H9 (cell line): ENCODE data around the gene THOC3. TPM values are rescaled to one million over a fixed set of nuclear protein-coding genes. Genes with fewer than 3 reads are reported as not detected.
"Not testable (repeated sequence)": the region's sequence is repeated elsewhere in the genome, so short reads cannot be mapped to it uniquely, and the experiment has no call there.

ENCODE experiments used
- DNase-seq: peaks from one replicate; pipeline ENCODE4 v3.0.0-alpha.2; 2017
- H2AFZ ChIP-seq: one replicate; pipeline ENCODE4 v1.6.1; 2013; ENCODE audit warnings: mild to moderate bottlenecking, low read length, control low read depth, moderate library complexity
- H2AK5ac ChIP-seq: 2 replicates; pipeline ENCODE4 v1.6.1; 2013; ENCODE audit warnings: low read length, control low read depth, mixed read lengths; ENCODE audit not compliant: insufficient read length
- H2BK120ac ChIP-seq: one replicate; pipeline ENCODE4 v1.6.1; 2013; ENCODE audit warnings: low read depth, mild to moderate bottlenecking, low read length, control low read depth, inconsistent platforms; ENCODE audit not compliant: poor library complexity, severe bottlenecking
- H2BK12ac ChIP-seq: 2 replicates; pipeline ENCODE4 v1.6.1; 2013; ENCODE audit warnings: low read length, control low read depth, mixed read lengths, low read depth; ENCODE audit not compliant: insufficient read length
- H2BK15ac ChIP-seq: 2 replicates; pipeline ENCODE4 v1.6.1; 2013; ENCODE audit warnings: low read depth, low read length, control low read depth
- H2BK20ac ChIP-seq: one replicate; pipeline ENCODE4 v1.6.1; 2013; ENCODE audit warnings: low read depth, mild to moderate bottlenecking, low read length, control low read depth, inconsistent platforms; ENCODE audit not compliant: poor library complexity, severe bottlenecking
- H2BK5ac ChIP-seq: 2 replicates; pipeline ENCODE4 v1.6.1; 2013; ENCODE audit warnings: low read length, control low read depth, mixed read lengths; ENCODE audit not compliant: insufficient read length
- H3K14ac ChIP-seq: 2 replicates; pipeline ENCODE4 v1.6.1; 2013; ENCODE audit warnings: low read length, control low read depth; ENCODE audit not compliant: insufficient read depth
- H3K18ac ChIP-seq: 2 replicates; pipeline ENCODE4 v1.6.1; 2013; ENCODE audit warnings: low read depth, mild to moderate bottlenecking, mixed read lengths, low read length, control low read depth; ENCODE audit not compliant: insufficient read length
- H3K23ac ChIP-seq: 2 replicates; pipeline ENCODE4 v1.6.1; 2013; ENCODE audit warnings: low read length, control low read depth, mixed read lengths, low read depth; ENCODE audit not compliant: insufficient read length
- H3K23me2 ChIP-seq: 2 replicates; pipeline ENCODE4 v1.6.1; 2013; ENCODE audit warnings: low read depth, mild to moderate bottlenecking, mixed read lengths, low read length, control low read depth; ENCODE audit not compliant: insufficient read length, poor library complexity, severe bottlenecking
- H3K27ac ChIP-seq: 2 replicates; pipeline ENCODE4 v1.5.1; 2013; ENCODE audit warnings: low read length, control low read depth, mixed read lengths, low read depth; ENCODE audit not compliant: insufficient read length
- H3K27me3 ChIP-seq: 2 replicates; pipeline ENCODE4 v1.6.1; 2013; ENCODE audit warnings: low read length, control low read depth, inconsistent platforms; ENCODE audit not compliant: insufficient read depth
- H3K4ac ChIP-seq: 2 replicates; pipeline ENCODE4 v1.6.1; 2013; ENCODE audit warnings: low read depth, mild to moderate bottlenecking, control low read depth, inconsistent platforms, low read length, moderate library complexity
- H3K4me1 ChIP-seq: 2 replicates; pipeline ENCODE4 v1.6.1; 2013; ENCODE audit warnings: low read length, control low read depth, inconsistent platforms; ENCODE audit not compliant: insufficient read depth
- H3K4me2 ChIP-seq: 2 replicates; pipeline ENCODE4 v1.6.1; 2013; ENCODE audit warnings: low read length, control low read depth, mixed read lengths; ENCODE audit not compliant: insufficient read length, insufficient read depth
- H3K56ac ChIP-seq: 2 replicates; pipeline ENCODE4 v1.6.1; 2013; ENCODE audit warnings: low read depth, mild to moderate bottlenecking, mixed read lengths, low read length, control low read depth; ENCODE audit not compliant: insufficient read length
- H3K79me1 ChIP-seq: 2 replicates; pipeline ENCODE4 v1.6.1; 2013; ENCODE audit warnings: low read depth, mild to moderate bottlenecking, moderate library complexity, low read length, control low read depth, inconsistent platforms; ENCODE audit not compliant: insufficient read depth, poor library complexity, severe bottlenecking
- H3K79me2 ChIP-seq: 2 replicates; pipeline ENCODE4 v1.6.1; 2013; ENCODE audit warnings: low read length, control low read depth, inconsistent platforms; ENCODE audit not compliant: insufficient read depth
- H3K9ac ChIP-seq: 2 replicates; pipeline ENCODE4 v1.6.1; 2013; ENCODE audit warnings: low read length, control low read depth, mixed read lengths; ENCODE audit not compliant: insufficient read length; ENCODE audit errors: extremely low read depth
- H3K9me3 ChIP-seq: one replicate; pipeline ENCODE4 v1.6.1; 2013; ENCODE audit warnings: low read depth, low read length, inconsistent platforms; ENCODE audit not compliant: control insufficient read depth
- H3T11ph ChIP-seq: one replicate; pipeline ENCODE4 v1.6.1; 2013; ENCODE audit warnings: mild to moderate bottlenecking, low read length, control low read depth, inconsistent platforms
- H4K20me1 ChIP-seq: one replicate; pipeline ENCODE4 v1.6.1; 2013; ENCODE audit not compliant: control insufficient read depth, insufficient read length, insufficient read depth
- H4K5ac ChIP-seq: 2 replicates; pipeline ENCODE4 v1.6.1; 2013; ENCODE audit warnings: low read depth, mild to moderate bottlenecking, mixed read lengths, low read length, control low read depth; ENCODE audit not compliant: insufficient read length
- H4K8ac ChIP-seq: replicated peaks from 2 replicates; pipeline ENCODE4 v1.6.1; 2013; ENCODE audit warnings: low read length, control low read depth, mixed read lengths, low read depth; ENCODE audit not compliant: insufficient read length
- H4K91ac ChIP-seq: 2 replicates; pipeline ENCODE4 v1.6.1; 2013; ENCODE audit warnings: low read depth, mild to moderate bottlenecking, moderate library complexity, mixed read lengths, low read length, control low read depth; ENCODE audit not compliant: insufficient read length
- H3K27ac Mint-ChIP-seq, 3 experiments: 2 replicates in 2 of 3; 3 replicates in 1 of 3; pipeline ENCODE4 v1.8.0; 2020 to 2021; ENCODE audit warnings: mixed read lengths in 3 of 3, mild to moderate bottlenecking in 1 of 3, moderate library complexity in 1 of 3
- H3K27me3 Mint-ChIP-seq: 2 replicates; pipeline ENCODE4 v1.8.0; 2021; ENCODE audit warnings: low read depth, mild to moderate bottlenecking, moderate library complexity, mixed read lengths
- H3K36me3 Mint-ChIP-seq, 3 experiments: 2 replicates in 2 of 3; 3 replicates in 1 of 3; pipeline ENCODE4 v1.8.0; 2020 to 2021; ENCODE audit warnings: low read depth in 3 of 3, mixed read lengths in 3 of 3; ENCODE audit not compliant: insufficient read depth in 1 of 3
- H3K4me1 Mint-ChIP-seq, 2 experiments: 2 replicates each; pipeline ENCODE4 v1.8.0; 2020; ENCODE audit warnings: mixed read lengths in 2 of 2
- H3K4me3 Mint-ChIP-seq, 2 experiments: 2 replicates in 1 of 2; 3 replicates in 1 of 2; pipeline ENCODE4 v1.8.0; 2020 to 2021; ENCODE audit warnings: mild to moderate bottlenecking in 2 of 2, mixed read lengths in 2 of 2, moderate library complexity in 1 of 2
- H3K9me3 Mint-ChIP-seq, 2 experiments: 2 replicates in 1 of 2; 3 replicates in 1 of 2; pipeline ENCODE4 v1.8.0; 2020; ENCODE audit warnings: mild to moderate bottlenecking in 2 of 2, mixed read lengths in 2 of 2, moderate library complexity in 1 of 2
- WGBS: extraction: QIAGEN DNeasy Blood & Tissue Kit; methylation state at CpG from one replicate; pipeline ENCODE4 v1.1.7; 2013; ENCODE audit warnings: missing lambda C conversion rate, low lambda C conversion rate, mixed read lengths; ENCODE audit not compliant: insufficient read length; ENCODE audit errors: extremely low coverage; 5-methylcytosine and 5-hydroxymethylcytosine counted together
- total RNA-seq: library from RNA; stranded (reverse); gene quantifications from 2 replicates; pipeline ENCODE4 v1.2.1, GENCODE V29; 2021

Gene THOC3
- total RNA-seq, 1 experiment from 2014 or later = 123 TPM

DNA sequence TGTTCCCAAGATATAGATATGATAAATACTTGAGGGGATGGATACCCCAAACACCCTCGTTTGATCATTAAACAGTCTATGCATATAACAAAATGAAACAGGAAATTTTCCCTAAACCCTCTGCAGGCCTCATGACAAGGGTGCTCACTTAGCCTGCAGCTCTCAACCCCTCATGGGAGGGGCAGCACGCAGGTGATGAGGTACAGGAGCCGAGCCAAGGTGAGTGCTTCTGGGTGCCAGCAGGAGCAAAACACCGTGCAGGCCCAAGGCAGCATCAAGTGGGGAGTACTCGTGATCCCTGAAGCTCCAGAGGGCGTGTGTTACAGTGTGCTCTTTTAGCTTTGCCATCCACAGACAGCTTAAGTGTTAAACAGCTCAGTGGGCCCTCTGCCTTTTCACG lies 24.9 kb downstream of the THOC3 start:
- H2AFZ ChIP-seq, H3K9me3 Mint-ChIP-seq, DNase-seq, H2BK20ac ChIP-seq, H3K4ac ChIP-seq, H2BK15ac ChIP-seq, H3K14ac ChIP-seq, H3K79me1 ChIP-seq, H4K20me1 ChIP-seq, H3K79me2 ChIP-seq, H3K56ac ChIP-seq, H3K27ac ChIP-seq, H2BK5ac ChIP-seq, H4K5ac ChIP-seq, H2BK12ac ChIP-seq, H3K4me1 Mint-ChIP-seq, H3K27me3 ChIP-seq, H3K4me3 Mint-ChIP-seq, H3K27ac Mint-ChIP-seq, H2BK120ac ChIP-seq, H4K8ac ChIP-seq, H3K23me2 ChIP-seq, H3K23ac ChIP-seq, H3K36me3 Mint-ChIP-seq, H3T11ph ChIP-seq, H3K9ac ChIP-seq, H4K91ac ChIP-seq, H3K9me3 ChIP-seq, H3K27me3 Mint-ChIP-seq, H2AK5ac ChIP-seq, H3K4me1 ChIP-seq, H3K18ac ChIP-seq, H3K4me2 ChIP-seq: not testable (repeated sequence)
- WGBS = no CpG with 5 or more reads among the region's 7 CpGs

DNA sequence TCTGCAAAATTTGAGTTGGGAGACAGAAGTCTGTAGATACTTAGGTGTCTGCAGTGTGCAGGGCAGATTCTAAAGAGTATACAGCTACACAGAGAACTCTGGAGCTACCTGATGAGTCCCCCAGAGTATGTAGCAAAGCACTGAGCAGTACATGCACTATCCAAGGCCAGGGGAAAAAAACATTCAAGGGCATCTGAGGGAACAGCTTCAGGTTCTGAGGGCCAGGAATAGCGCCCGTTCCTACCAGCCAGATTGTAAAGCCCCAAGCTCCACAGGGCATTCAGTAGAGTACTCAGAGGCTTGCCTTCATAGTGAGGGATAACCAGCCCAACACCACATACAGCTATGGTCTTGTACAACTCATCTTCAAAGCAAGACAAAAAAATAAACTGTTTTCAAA lies 27.5 kb downstream of the THOC3 start:
- not testable (repeated sequence) for H3K27ac Mint-ChIP-seq, H2BK15ac ChIP-seq, H3K79me2 ChIP-seq, H2BK5ac ChIP-seq, H3K18ac ChIP-seq, H2BK120ac ChIP-seq, DNase-seq, H3K23ac ChIP-seq, H2BK20ac ChIP-seq, H3K27ac ChIP-seq, H3K56ac ChIP-seq, H4K8ac ChIP-seq, H3K27me3 ChIP-seq, H4K91ac ChIP-seq, H3K23me2 ChIP-seq, H2BK12ac ChIP-seq, H4K5ac ChIP-seq, H3K4me2 ChIP-seq, H3K27me3 Mint-ChIP-seq, H3K4me1 ChIP-seq, H3K79me1 ChIP-seq, H3T11ph ChIP-seq, H3K9ac ChIP-seq, H3K4me3 Mint-ChIP-seq, H3K36me3 Mint-ChIP-seq, H4K20me1 ChIP-seq, H3K14ac ChIP-seq, H2AK5ac ChIP-seq, H3K9me3 Mint-ChIP-seq, H3K4me1 Mint-ChIP-seq, H3K9me3 ChIP-seq, H3K4ac ChIP-seq, H2AFZ ChIP-seq
- WGBS = no CpG with 5 or more reads among the region's 2 CpGs
